AG04450 (cell line): ENCODE results near the gene CELA3B. TPM values are rescaled to one million over a fixed set of nuclear protein-coding genes. Genes with fewer than 3 reads are reported as not detected.
"Not testable (repeated sequence)": the region's sequence is repeated elsewhere in the genome, so short reads cannot be mapped to it uniquely, and the experiment has no call there.

Experiments
- CTCF ChIA-PET: fragments of 300-600, 350-600 bp; formaldehyde crosslinking; extraction: SDS; loops from one replicate; lab custom pipeline; 2022; ENCODE audit warnings: antibody characterized with exemption, inconsistent platforms; lab: Charles Lee
- POLR2A ChIA-PET: fragments of 350-600 bp; formaldehyde crosslinking; extraction: SDS; loops from one replicate; lab custom pipeline; 2021; ENCODE audit warnings: antibody characterized with exemption, inconsistent platforms; lab: Yijun Ruan, JAX
- DNase-seq: peaks from one replicate; pipeline ENCODE4 v3.0.0-alpha.2; 2011; ENCODE audit warnings: low read depth, low spot score
- H3K27ac ChIP-seq: one replicate; pipeline ENCODE4 v1.5.1; 2012; ENCODE audit warnings: low read depth, low read length, control low read depth
- H3K27me3 ChIP-seq: one replicate; pipeline ENCODE4 v1.6.0; 2012; ENCODE audit warnings: low read length; ENCODE audit not compliant: control insufficient read depth, insufficient read depth
- H3K4me3 ChIP-seq: 2 replicates; pipeline ENCODE4 v1.5.1; 2011; ENCODE audit warnings: mild to moderate bottlenecking, low read depth, low read length, control low read depth
- H3K9me3 ChIP-seq: 2 replicates; pipeline ENCODE4 v1.5.1; 2012; ENCODE audit warnings: low read length; ENCODE audit not compliant: control insufficient read depth, insufficient read depth
- polyA plus RNA-seq: library from polyadenylated mRNA; depleted of rRNA; stranded (reverse); fragments of >200 nt; gene quantifications from 2 replicates; pipeline ENCODE4 v1.2.3, GENCODE V29; 2011

Gene CELA3B
- polyA plus RNA-seq, 1 experiment: not detected

DNA sequence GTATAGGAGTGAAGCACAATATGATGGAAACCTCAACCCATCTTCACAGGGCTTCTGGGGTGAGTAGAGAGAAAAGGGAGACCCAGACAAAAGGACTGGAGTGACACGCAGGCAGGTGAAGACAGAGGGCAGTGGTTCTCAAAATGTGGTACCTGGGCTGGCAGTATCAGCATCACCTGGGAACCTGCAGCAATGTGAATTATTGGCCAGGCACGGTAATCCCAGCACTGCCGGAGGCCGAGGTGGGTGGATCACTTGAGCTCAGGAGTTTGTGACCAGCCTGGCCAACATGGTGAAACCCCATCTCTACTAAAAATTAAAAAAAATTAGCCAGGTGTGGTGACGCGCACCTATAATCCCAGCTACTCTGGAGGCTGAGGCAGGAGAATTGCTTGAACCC, 5.3 kb downstream of the CELA3B start:
- H3K4me3 ChIP-seq, H3K9me3 ChIP-seq, CTCF ChIA-PET, H3K27me3 ChIP-seq, DNase-seq, POLR2A ChIA-PET, H3K27ac ChIP-seq: not testable (repeated sequence)

DNA sequence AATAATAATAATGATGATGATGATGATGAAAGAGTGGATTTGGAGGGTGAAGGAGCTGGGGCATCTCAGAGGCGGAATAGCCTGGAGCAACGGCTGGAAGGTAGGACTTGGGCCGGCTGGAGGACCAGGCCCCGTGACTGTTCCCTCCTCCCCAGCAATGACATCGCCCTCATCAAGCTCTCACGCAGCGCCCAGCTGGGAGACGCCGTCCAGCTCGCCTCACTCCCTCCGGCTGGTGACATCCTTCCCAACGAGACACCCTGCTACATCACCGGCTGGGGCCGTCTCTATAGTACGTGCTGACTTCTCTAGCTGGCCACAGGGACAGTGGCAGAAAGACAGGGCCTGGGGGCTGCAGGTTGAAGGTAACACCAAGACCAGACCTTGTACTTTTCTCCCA, 6.7 kb downstream of the CELA3B start:
- H3K27me3 ChIP-seq: not testable (repeated sequence)

GRCh38 chr1:21985893-21986292, 9.1 kb downstream of the CELA3B start:
- H3K9me3 ChIP-seq, H3K27me3 ChIP-seq, H3K27ac ChIP-seq, H3K4me3 ChIP-seq, DNase-seq, CTCF ChIA-PET, POLR2A ChIA-PET: not testable (repeated sequence)

More for the DNA sequence above, 6.7 kb downstream of the CELA3B start:
- CTCF ChIA-PET, H3K9me3 ChIP-seq, DNase-seq, H3K4me3 ChIP-seq, H3K27ac ChIP-seq: not testable (repeated sequence)
- POLR2A ChIA-PET: interaction anchor here (0.6 kb wide), 1 partner anchor 39 kb away, joined by 8 read pairs; no protein-coding TSS in a partner anchor

DNA sequence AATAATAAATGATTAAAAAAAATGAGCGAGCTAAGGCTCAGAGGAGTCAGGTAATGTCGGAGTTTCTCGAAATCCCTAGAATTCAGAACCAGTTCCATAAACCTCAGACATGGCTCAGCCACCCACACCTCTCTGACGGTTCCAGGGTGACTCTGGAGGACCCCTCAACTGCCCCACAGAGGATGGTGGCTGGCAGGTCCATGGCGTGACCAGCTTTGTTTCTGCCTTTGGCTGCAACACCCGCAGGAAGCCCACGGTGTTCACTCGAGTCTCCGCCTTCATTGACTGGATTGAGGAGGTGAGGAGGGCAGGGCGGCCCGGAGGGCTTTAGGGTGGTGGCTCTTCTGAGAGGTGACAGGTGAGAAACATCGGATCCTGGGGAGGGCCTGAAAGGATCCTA, 9.6 kb downstream of the CELA3B start:
- DNase-seq, H3K27ac ChIP-seq, POLR2A ChIA-PET, H3K27me3 ChIP-seq, H3K4me3 ChIP-seq, H3K9me3 ChIP-seq: not testable (repeated sequence)
- CTCF ChIA-PET: interaction anchor here (0.6 kb wide), 1 partner anchor 1552 kb away, joined by 3 read pairs; no protein-coding TSS in a partner anchor

GRCh38 chr1:21989672-21990393, 13.0 kb downstream of the CELA3B start:
- H3K9me3 ChIP-seq, H3K4me3 ChIP-seq, DNase-seq, POLR2A ChIA-PET, CTCF ChIA-PET, H3K27me3 ChIP-seq, H3K27ac ChIP-seq: not testable (repeated sequence)

DNA sequence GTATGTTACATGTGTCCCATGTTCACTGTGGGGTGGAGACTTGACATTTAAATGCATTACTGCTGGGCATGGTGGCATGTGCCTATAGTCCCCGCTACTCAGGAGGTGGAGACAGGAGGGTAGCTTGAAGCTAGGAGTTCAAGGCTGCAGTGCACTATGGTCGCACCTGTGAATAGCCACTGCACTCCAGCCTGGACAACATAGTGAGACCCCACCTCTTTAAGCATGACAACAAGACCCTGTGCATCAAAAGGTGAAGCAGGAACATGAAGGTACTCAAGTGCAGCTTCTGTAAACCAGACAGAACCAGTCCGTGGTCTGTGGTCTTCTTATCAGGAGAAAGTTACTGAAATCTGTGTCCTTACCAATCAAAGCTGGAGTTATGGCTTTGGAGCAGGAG, 15.4 kb downstream of the CELA3B start:
- H3K9me3 ChIP-seq, H3K4me3 ChIP-seq, POLR2A ChIA-PET, H3K27ac ChIP-seq, H3K27me3 ChIP-seq, DNase-seq, CTCF ChIA-PET: not testable (repeated sequence)

GRCh38 chr1:21994716-21995115, 17.9 kb downstream of the CELA3B start:
- CTCF ChIA-PET, POLR2A ChIA-PET, H3K4me3 ChIP-seq, DNase-seq, H3K27ac ChIP-seq, H3K9me3 ChIP-seq, H3K27me3 ChIP-seq: not testable (repeated sequence)

DNA sequence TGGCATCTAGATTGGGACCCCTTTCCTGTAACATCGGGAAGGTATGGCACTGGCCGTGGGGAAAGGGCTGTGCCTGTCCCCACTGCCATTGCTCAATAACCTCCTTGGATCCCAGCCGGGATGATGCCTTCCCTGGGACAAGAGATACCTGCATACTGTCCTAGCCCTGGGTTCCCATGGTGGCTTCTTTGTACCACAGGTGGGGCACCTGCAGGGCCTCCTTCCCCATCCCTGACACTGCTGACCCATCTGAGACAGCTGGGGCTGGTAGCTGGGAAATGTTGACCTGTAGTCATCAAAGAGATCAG, 19.8 kb downstream of the CELA3B start:
- not testable (repeated sequence) for H3K27ac ChIP-seq, H3K9me3 ChIP-seq, H3K27me3 ChIP-seq, DNase-seq, H3K4me3 ChIP-seq
- ChIA-PET POLR2A (interaction anchor here (0.6 kb wide), 2 partner anchors 390 to 468 kb away, joined by 3 to 4 read pairs; no protein-coding TSS in a partner anchor), CTCF (interaction anchor here (0.6 kb wide), 1 partner anchor 344 kb away, joined by 7 read pairs; no protein-coding TSS in a partner anchor)

DNA sequence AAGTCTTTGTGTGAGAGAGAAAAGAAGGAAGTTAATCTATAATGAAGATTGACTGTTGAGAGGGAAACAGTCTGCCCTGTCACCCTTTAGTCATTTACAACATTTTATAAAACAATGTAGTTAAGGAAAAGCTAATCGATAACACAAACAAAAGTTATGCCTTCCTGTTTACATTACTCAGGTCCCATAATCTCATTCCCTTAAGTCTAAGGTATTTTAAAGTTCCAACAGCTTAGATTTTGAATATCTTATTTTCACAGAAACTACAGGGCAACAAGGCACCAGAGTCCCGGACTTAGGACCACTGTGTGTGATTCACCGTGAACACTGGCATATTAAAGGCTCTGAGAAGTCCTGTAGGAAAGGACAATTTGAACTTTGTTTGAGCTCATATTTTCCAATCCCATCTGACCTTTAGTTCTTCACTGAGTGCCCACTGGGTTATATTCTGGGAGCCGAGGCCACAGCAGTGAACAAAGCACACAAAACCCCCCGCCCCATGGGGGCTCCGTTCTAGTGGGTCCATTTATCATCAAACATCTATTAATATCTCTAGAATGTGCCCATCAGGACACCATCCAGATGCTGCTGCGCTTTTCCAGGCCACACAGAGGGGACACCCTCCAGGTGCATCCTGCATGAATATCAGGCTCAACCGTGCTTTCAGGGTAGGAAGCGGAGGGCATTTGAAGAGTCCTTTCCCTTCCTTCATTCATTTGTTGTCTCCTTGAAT, 21.2 kb downstream of the CELA3B start:
- H3K4me3 ChIP-seq, H3K27me3 ChIP-seq, H3K9me3 ChIP-seq, POLR2A ChIA-PET, DNase-seq, H3K27ac ChIP-seq: not testable (repeated sequence)
- CTCF ChIA-PET: interaction anchor here (0.6 kb wide), 1 partner anchor 381 kb away, joined by 4 read pairs; no protein-coding TSS in a partner anchor

GRCh38 chr1:21998624-21999294, 21.9 kb downstream of the CELA3B start:
- H3K4me3 ChIP-seq, H3K9me3 ChIP-seq, H3K27me3 ChIP-seq, POLR2A ChIA-PET, H3K27ac ChIP-seq, DNase-seq, CTCF ChIA-PET: not testable (repeated sequence)

DNA sequence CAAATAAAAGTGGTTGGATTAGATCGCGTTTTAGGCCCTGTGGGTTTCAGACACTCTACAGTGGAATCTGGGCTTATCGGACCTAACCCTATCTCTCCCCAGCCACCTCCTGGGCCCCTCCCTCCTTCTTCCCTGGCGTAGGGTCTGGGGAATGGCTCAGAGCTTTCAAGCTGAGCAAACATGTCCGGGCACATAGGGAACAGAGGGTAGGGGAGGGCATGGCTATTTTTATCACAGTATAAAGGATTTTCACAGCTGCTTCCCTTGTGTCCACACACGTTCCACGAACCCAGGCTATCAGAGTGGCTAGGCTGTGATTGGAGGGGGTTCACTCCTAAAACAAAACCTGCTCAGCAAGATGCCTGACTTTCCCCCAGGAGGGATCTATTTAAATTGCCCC, 22.8 kb downstream of the CELA3B start:
- H3K27me3 ChIP-seq, H3K4me3 ChIP-seq, H3K9me3 ChIP-seq, POLR2A ChIA-PET, CTCF ChIA-PET, DNase-seq, H3K27ac ChIP-seq: not testable (repeated sequence)
